IPS DF 6.9 (cell line): Measurements from ENCODE around the gene RBM4.
A peak's percentile ranks its signal among the peaks of the same experiment; 100 is the strongest.

Source experiments
- DNase-seq: peaks from one replicate; pipeline ENCODE4 v3.0.0-alpha.2; 2013; ENCODE audit warnings: low read depth, low spot score
- H3K27ac ChIP-seq: one replicate; pipeline ENCODE4 v1.5.1; 2013; ENCODE audit warnings: low read length, control low read depth
- H3K27me3 ChIP-seq: 2 replicates; pipeline ENCODE4 v1.6.1; 2013; ENCODE audit warnings: mild to moderate bottlenecking, low read length; ENCODE audit not compliant: control insufficient read depth, insufficient read depth
- H3K36me3 ChIP-seq: 2 replicates; pipeline ENCODE4 v1.6.1; 2013; ENCODE audit warnings: low read length; ENCODE audit not compliant: control insufficient read depth, insufficient read depth
- H3K4me1 ChIP-seq: 2 replicates; pipeline ENCODE4 v1.6.1; 2013; ENCODE audit warnings: low read length; ENCODE audit not compliant: control insufficient read depth, insufficient read depth
- H3K4me3 ChIP-seq: 2 replicates; pipeline ENCODE4 v1.5.1; 2013; ENCODE audit warnings: mild to moderate bottlenecking, low read length
- H3K9me3 ChIP-seq: 2 replicates; pipeline ENCODE4 v1.6.1; 2013; ENCODE audit warnings: low read length, inconsistent platforms; ENCODE audit not compliant: control insufficient read depth, insufficient read depth
- WGBS: extraction: QIAGEN DNeasy Blood & Tissue Kit; methylation state at CpG from one replicate; pipeline ENCODE4 v1.1.7; 2013; ENCODE audit warnings: mixed read lengths, missing lambda C conversion rate; ENCODE audit not compliant: insufficient read length, insufficient coverage; 5-methylcytosine and 5-hydroxymethylcytosine counted together

Gene RBM4

DNA sequence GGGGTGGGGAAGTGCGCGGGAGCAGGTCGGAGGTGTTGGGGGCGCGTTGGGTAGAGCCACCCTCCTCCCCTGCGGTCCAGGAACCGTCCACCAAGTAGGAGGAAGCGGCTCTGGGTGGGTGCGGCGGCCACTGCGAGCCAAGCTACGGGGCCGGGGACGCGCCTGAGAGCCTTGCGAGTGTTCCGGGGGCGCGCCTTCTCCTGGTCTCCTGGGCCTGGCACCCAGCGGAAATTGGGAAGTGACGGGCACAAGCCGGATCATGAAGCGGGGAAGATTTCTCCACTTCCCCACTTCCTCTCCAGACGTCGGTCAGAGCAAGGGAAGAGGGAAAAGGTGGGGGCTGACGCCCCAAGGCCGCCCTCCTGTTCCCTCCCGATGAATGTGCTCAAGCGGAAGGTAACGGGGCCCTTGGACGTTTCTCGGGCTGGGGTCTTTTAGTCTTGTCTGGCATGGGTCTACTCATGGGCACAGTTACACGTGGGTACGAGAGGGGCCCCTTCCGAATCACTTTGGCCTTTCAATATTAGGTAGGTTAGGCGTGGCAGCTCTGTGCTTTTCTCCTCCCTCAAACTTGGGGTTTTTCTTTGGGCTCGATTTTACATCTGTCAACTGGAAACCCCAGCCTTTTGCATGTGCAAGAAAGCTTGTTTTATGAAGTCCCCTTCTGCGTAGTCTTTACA is 21.2 kb upstream of the RBM4 start:
- no CpG with 5 or more reads among the region's 38 CpGs for WGBS
- peak overlapping the region; percentile 86 for H3K4me3 ChIP-seq
- H3K27ac ChIP-seq = no peak overlapping the region
- no peaks in the 10 kb centered on the region for H3K36me3 ChIP-seq
- H3K9me3 ChIP-seq = no peaks in the 10 kb centered on the region
- no peaks in the 10 kb centered on the region for H3K27me3 ChIP-seq
- H3K4me1 ChIP-seq = no peaks in the 10 kb centered on the region
- no peak for DNase-seq

DNA sequence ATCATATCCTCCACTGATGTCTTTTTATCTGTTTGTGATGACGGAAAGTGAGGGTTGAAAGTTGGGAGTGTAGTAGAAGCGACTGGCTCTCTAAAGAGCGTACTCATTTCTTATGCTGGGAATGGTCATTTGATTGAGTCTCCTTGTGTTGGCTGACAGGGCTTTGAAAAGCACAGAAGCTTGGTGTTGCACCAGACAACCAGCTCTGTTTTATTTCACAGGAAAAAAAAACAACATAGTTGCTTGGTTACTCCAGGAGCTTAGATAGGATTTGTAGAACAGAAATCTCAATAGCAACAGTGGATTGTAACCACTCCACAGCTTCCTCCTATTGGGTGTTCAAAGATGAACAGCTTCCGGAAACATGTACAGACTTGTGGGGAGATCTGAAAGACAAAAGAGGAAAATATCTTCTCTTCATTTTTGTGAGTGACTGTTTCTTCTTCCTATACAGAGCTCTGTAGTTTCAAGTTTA is 19.4 kb upstream of the RBM4 start:
- no peak for DNase-seq
- Histone ChIP-seq H3K4me3 (no peak overlapping the region), H3K27ac (no peak overlapping the region), H3K27me3 (no peaks in the 10 kb centered on the region), H3K4me1 (no peaks in the 10 kb centered on the region), H3K36me3 (peaks cover 14% of the 10 kb centered on the region), H3K9me3 (no peaks in the 10 kb centered on the region)
- WGBS = no CpG with 5 or more reads among the region's 4 CpGs

GRCh38 chr11:66624450-66624849 is 14.1 kb upstream of the RBM4 start:
- Histone ChIP-seq H3K4me3 (no peak overlapping the region), H3K36me3 (peaks cover 56% of the 10 kb centered on the region), H3K4me1 (no peaks in the 10 kb centered on the region), H3K27ac (no peak overlapping the region), H3K9me3 (no peaks in the 10 kb centered on the region), H3K27me3 (no peaks in the 10 kb centered on the region)
- no peak for DNase-seq
- no CpG with 5 or more reads among the region's 16 CpGs for WGBS

- H3K4me3 ChIP-seq = no peak overlapping the region
- no peaks in the 10 kb centered on the region for H3K4me1 ChIP-seq
- no CpG with 5 or more reads among the region's 26 CpGs for WGBS
- H3K9me3 ChIP-seq = no peaks in the 10 kb centered on the region
- DNase-seq = no peak
- H3K27me3 ChIP-seq = no peaks in the 10 kb centered on the region
- no peak overlapping the region for H3K27ac ChIP-seq
- H3K36me3 ChIP-seq = peaks cover 56% of the 10 kb centered on the region
Measured at GRCh38 chr11:66625041-66625751, 13.3 kb upstream of the RBM4 start.

GRCh38 chr11:66625752-66626149 is 12.8 kb upstream of the RBM4 start:
- WGBS = no CpG with 5 or more reads among the region's 9 CpGs
- Histone ChIP-seq H3K36me3 (peaks cover 56% of the 10 kb centered on the region), H3K27ac (no peak overlapping the region), H3K4me3 (no peak overlapping the region), H3K27me3 (no peaks in the 10 kb centered on the region), H3K4me1 (no peaks in the 10 kb centered on the region), H3K9me3 (no peaks in the 10 kb centered on the region)
- DNase-seq = no peak

GRCh38 chr11:66626382-66626781 is 12.1 kb upstream of the RBM4 start:
- H3K36me3 ChIP-seq = peaks cover 56% of the 10 kb centered on the region

GRCh38 chr11:66626926-66627325 is 11.6 kb upstream of the RBM4 start:
- Histone ChIP-seq H3K27me3 (no peaks in the 10 kb centered on the region), H3K36me3 (peaks cover 56% of the 10 kb centered on the region), H3K4me3 (no peak overlapping the region), H3K27ac (no peak overlapping the region), H3K4me1 (no peaks in the 10 kb centered on the region), H3K9me3 (no peaks in the 10 kb centered on the region)
- no CpG with 5 or more reads among the region's 7 CpGs for WGBS
- DNase-seq = no peak

More at GRCh38 chr11:66626382-66626781, 12.1 kb upstream of the RBM4 start:
- Histone ChIP-seq H3K9me3 (no peaks in the 10 kb centered on the region), H3K27me3 (no peaks in the 10 kb centered on the region), H3K4me3 (no peak overlapping the region), H3K4me1 (no peaks in the 10 kb centered on the region), H3K27ac (no peak overlapping the region)
- no peak for DNase-seq
- WGBS = no CpG with 5 or more reads among the region's 25 CpGs

GRCh38 chr11:66628061-66628603 is 10.4 kb upstream of the RBM4 start:
- no peaks in the 10 kb centered on the region for H3K27me3 ChIP-seq
- H3K4me1 ChIP-seq = no peaks in the 10 kb centered on the region
- no CpG with 5 or more reads among the region's 7 CpGs for WGBS
- H3K36me3 ChIP-seq = peaks cover 56% of the 10 kb centered on the region
- H3K27ac ChIP-seq = no peak overlapping the region
- H3K9me3 ChIP-seq = no peaks in the 10 kb centered on the region
- H3K4me3 ChIP-seq = no peak overlapping the region
- DNase-seq = no peak

- Histone ChIP-seq H3K4me1 (no peaks in the 10 kb centered on the region), H3K9me3 (no peaks in the 10 kb centered on the region), H3K36me3 (peaks cover 47% of the 10 kb centered on the region), H3K27ac (no peak overlapping the region), H3K4me3 (no peak overlapping the region), H3K27me3 (no peaks in the 10 kb centered on the region)
- DNase-seq = no peak
- WGBS = no CpG with 5 or more reads among the region's 2 CpGs
Measured at GRCh38 chr11:66629356-66629755, 9.1 kb upstream of the RBM4 start.

GRCh38 chr11:66631883-66632282 is 6.6 kb upstream of the RBM4 start:
- no peaks in the 10 kb centered on the region for H3K4me1 ChIP-seq
- H3K9me3 ChIP-seq = no peaks in the 10 kb centered on the region
- peaks cover 23% of the 10 kb centered on the region for H3K36me3 ChIP-seq
- WGBS = no CpG with 5 or more reads among the region's 6 CpGs
- H3K27ac ChIP-seq = no peak overlapping the region
- DNase-seq = no peak
- no peaks in the 10 kb centered on the region for H3K27me3 ChIP-seq
- no peak overlapping the region for H3K4me3 ChIP-seq
